AG09309 (cell line): ENCODE results near the gene SRD5A1.

ENCODE experiments used
- DNase-seq: peaks from one replicate; pipeline ENCODE4 v3.0.0-alpha.2; 2010; ENCODE audit warnings: low read depth
- H3K4me3 ChIP-seq: 2 replicates; pipeline ENCODE4 v1.5.1; 2011; ENCODE audit warnings: mild to moderate bottlenecking, low read depth, low read length, moderate library complexity; ENCODE audit not compliant: control insufficient read depth
- TF ChIP-seq, protein P1 (sequence below): IDR thresholded peaks from 2 replicates; pipeline ENCODE4 v1.5.1; 2011; ENCODE audit warnings: mild to moderate bottlenecking, low read depth, low read length, inconsistent platforms; ENCODE audit not compliant: insufficient read depth, control insufficient read depth; ENCODE audit errors: missing control alignments

SRD5A1 gene

DNA sequence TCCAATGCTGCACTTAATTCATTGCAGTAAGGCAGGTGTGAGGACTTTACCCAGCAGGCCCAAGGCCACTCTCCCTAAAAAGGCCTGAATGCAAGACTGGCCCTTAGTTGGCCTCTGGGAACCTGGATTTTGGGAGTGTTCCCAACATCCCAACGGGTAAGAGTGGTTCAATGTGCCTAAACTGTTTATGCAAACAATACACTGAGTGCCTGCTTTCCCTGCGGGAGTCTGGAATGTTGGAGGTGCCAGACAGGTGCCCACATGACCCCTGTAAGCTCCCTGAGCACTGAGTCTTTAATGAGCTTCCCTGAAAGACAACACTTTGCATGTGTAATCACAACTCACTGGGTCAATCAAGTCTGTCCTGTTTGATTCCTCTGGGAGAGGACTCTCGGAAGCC lies 37.8 kb upstream of the SRD5A1 start:
- TF ChIP-seq, protein P1, sequence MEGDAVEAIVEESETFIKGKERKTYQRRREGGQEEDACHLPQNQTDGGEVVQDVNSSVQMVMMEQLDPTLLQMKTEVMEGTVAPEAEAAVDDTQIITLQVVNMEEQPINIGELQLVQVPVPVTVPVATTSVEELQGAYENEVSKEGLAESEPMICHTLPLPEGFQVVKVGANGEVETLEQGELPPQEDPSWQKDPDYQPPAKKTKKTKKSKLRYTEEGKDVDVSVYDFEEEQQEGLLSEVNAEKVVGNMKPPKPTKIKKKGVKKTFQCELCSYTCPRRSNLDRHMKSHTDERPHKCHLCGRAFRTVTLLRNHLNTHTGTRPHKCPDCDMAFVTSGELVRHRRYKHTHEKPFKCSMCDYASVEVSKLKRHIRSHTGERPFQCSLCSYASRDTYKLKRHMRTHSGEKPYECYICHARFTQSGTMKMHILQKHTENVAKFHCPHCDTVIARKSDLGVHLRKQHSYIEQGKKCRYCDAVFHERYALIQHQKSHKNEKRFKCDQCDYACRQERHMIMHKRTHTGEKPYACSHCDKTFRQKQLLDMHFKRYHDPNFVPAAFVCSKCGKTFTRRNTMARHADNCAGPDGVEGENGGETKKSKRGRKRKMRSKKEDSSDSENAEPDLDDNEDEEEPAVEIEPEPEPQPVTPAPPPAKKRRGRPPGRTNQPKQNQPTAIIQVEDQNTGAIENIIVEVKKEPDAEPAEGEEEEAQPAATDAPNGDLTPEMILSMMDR, result no peak
- H3K4me3 ChIP-seq, result no peak overlapping the region
- no peak for DNase-seq

DNA sequence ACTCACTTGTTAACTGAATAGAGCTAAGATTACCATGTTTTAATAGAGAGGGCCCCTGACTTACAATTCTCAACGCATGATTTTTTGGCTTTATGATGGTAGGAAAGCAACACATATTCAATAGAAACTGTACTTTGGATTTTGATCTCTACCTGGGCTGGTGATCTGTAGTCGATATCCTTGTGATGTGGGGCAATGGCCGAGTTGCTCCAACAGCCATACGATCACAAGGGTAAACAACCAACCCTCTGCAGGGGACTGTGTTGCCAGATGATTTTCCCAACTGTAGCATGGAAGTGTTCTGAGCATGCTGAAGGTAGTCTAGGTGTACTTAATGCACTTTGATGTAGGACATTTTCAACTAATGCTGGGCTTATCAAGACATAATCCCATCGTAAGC lies 36.9 kb upstream of the SRD5A1 start:
- no peak for DNase-seq
- TF ChIP-seq, protein P1, result no peak
- no peak overlapping the region for H3K4me3 ChIP-seq

DNA sequence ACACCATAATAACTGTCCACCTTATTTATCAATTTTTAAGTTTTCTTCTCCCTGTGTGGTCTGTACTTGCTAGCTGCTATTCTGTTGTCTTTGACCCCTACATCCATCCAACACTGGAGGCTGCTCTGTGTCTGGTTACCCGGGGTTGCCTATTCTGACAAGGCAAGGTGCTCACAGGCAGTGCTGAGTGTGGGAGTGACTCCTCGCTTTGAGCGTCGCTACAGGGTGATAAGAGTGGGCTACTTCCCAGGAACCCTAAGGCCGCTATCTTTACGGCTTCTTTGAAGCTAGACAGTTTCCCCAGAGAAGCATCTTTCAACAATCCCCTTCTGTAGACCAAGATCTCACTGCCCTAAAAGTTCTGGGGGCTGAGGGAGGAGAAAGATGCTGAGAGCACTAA lies 35.7 kb upstream of the SRD5A1 start:
- TF ChIP-seq, protein P1, result no peak
- DNase-seq, result no peak
- no peak overlapping the region for H3K4me3 ChIP-seq

DNA sequence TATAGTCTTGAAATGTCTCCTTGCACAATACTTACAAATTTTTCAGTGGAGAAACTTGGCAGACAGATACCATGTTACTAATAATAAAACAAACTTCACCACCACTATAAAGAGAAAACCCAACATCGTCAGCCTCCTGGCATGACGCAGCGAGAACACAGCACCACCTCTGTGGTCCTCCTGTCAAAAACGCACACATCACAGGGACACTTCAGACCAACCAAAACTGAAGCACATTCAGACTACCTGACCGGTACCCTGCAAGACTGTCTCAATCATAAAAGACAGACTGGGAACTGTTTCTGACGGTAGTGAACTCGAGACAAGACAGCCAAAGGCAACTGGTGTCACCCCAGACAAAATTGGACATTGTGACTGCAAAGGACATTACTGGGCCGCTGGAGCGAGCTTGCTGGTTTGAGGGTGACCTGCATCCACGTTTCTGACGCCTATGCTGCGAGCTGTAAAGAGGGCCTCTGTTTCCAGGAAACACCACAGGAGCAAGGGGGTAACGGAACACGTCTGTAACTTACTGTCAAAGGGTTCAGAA lies 34.8 kb upstream of the SRD5A1 start:
- TF ChIP-seq, protein P1, result no peak
- no peak overlapping the region for H3K4me3 ChIP-seq

DNA sequence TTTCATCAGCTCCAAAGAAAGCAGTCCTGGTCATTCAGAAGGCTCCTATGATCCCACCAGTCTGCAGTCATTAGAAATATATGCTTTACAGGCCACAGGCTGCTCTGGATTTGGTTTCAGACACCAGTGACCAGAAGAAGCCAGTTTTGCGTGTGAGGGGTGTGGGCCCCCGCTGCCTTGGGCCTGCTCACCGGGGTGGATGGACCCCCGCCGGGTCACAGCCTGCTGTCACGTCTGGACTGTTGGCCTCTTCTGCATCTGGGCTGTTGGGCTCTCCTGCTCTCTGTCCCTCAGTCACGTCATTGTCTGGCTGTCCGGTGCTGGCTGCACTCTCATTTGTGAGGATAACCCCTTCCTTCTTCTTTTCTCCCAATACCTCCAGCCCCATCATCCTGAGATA lies 33.5 kb upstream of the SRD5A1 start:
- TF ChIP-seq, protein P1, result no peak
- H3K4me3 ChIP-seq, result no peak overlapping the region
- DNase-seq, result no peak

More for the DNA sequence above, 34.8 kb upstream of the SRD5A1 start:
- DNase-seq, result peak; percentile 62

DNA sequence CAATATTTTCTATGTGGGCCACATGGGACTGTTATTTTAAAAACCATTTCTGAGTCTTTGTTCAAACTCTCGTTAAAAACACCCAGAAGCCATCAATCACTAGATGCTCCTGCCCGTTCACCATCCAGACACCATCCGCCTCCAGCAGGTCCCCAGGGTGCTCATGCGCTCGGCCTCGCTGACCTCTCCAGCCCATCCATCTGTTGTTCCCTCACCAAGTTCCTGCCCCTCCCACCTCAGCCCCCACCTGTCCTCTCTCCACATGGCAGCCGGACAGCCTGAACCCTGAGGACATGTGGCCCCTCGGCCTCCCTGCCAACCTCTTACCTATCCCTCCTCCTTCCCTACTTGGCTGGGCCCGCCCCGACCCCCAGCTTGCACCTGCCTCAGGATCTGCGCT lies 32.0 kb upstream of the SRD5A1 start:
- TF ChIP-seq, protein P1, result no peak
- DNase-seq, result no peak

DNA sequence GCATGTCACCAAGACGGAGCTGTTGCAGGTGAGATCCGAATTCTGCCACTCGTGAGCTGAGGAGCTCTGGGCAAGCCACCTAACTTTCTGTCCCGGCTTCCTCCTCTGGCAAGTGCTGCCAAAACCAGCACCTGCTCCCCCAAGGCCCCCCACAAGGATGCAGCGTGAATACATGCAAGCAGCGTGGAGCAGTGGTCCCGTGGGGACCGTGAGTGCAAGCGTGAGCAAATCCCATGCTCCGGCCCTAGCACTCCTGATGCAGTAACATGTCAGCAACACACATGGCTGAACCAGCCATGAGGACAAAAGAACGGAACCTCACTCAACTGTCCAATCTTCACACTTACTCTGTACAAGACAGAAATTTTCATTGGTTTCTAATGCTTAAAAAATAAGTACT lies 31.4 kb upstream of the SRD5A1 start:
- H3K4me3 ChIP-seq, result no peak overlapping the region
- TF ChIP-seq, protein P1, result no peak
- DNase-seq, result no peak

More for the DNA sequence above, 32.0 kb upstream of the SRD5A1 start:
- no peak overlapping the region for H3K4me3 ChIP-seq
